HepG2 (cell line): ENCODE data around the gene VSIG2.

Experiments
- ATF7 ChIP-seq, 2 experiments: fragments of 450-650 bp in 1 of 2; sonication (generic) in 1 of 2; formaldehyde crosslinking in 1 of 2; IDR thresholded peaks; 2 replicates each; pipeline versions ENCODE4 v1.4.0 to v1.6.1; 2016 to 2020; ENCODE audit warnings: antibody characterized with exemption in 1 of 2, mild to moderate bottlenecking in 1 of 2, missing genetic modification reagents in 1 of 2
- HDAC6 ChIP-seq: fragments of 200-600 bp; sonication (generic); IDR thresholded peaks from 2 replicates; pipeline ENCODE4 v1.7.0; 2017; ENCODE audit warnings: mild to moderate bottlenecking, antibody characterized with exemption, low read length, low read depth
- KLF15 ChIP-seq: sonication (generic); formaldehyde crosslinking; IDR thresholded peaks from 2 replicates; pipeline ENCODE4 v1.8.1; 2023; ENCODE audit warnings: borderline replicate concordance, mild to moderate bottlenecking, inconsistent platforms, missing genetic modification reagents, mixed read lengths
- MYC ChIP-seq: sonication (generic); formaldehyde crosslinking; IDR thresholded peaks from 2 replicates; pipeline ENCODE4 v1.9.0; 2021; ENCODE audit warnings: missing genetic modification reagents, borderline replicate concordance
- POLR2A ChIP-seq, 2 experiments: IDR thresholded peaks; 2 replicates each; pipeline ENCODE4 v1.6.1; 2011; ENCODE audit warnings: low read depth in 2 of 2, low read length in 2 of 2, mild to moderate bottlenecking in 1 of 2, moderate library complexity in 1 of 2; ENCODE audit not compliant: insufficient read depth in 1 of 2
- SMC3 ChIP-seq: IDR thresholded peaks from 2 replicates; pipeline ENCODE4 v1.6.1; 2011; ENCODE audit warnings: low read length, improper control_type of control experiment
- TAF1 ChIP-seq: sonication (generic); formaldehyde crosslinking; IDR thresholded peaks from 2 replicates; pipeline ENCODE4 v1.4.0; 2020; ENCODE audit warnings: missing genetic modification reagents
- ZBTB21 ChIP-seq: sonication (generic); formaldehyde crosslinking; IDR thresholded peaks from 2 replicates; pipeline ENCODE4 v1.4.0; 2020; ENCODE audit warnings: missing genetic modification reagents
- TF ChIP-seq, protein P1 (sequence below), 2 experiments: sonication (generic) in 1 of 2; formaldehyde crosslinking in 1 of 2; IDR thresholded peaks; 2 replicates each; pipeline versions ENCODE4 v1.4.0 to v1.6.1; 2018 to 2020; ENCODE audit warnings: missing genetic modification reagents in 2 of 2, borderline replicate concordance in 1 of 2, low read depth in 1 of 2, mild to moderate bottlenecking in 1 of 2, missing biosample characterization in 1 of 2
- TF ChIP-seq, protein P2 (sequence below): sonication (generic); formaldehyde crosslinking; IDR thresholded peaks from 2 replicates; pipeline ENCODE4 v1.5.0; 2020; ENCODE audit warnings: mild to moderate bottlenecking, missing genetic modification reagents, moderate library complexity
- TF ChIP-seq, protein P3 (sequence below): sonication (generic); formaldehyde crosslinking; IDR thresholded peaks from 2 replicates; pipeline ENCODE4 v1.5.1; 2020; ENCODE audit warnings: missing genetic modification reagents, mild to moderate bottlenecking, borderline replicate concordance

DNA sequence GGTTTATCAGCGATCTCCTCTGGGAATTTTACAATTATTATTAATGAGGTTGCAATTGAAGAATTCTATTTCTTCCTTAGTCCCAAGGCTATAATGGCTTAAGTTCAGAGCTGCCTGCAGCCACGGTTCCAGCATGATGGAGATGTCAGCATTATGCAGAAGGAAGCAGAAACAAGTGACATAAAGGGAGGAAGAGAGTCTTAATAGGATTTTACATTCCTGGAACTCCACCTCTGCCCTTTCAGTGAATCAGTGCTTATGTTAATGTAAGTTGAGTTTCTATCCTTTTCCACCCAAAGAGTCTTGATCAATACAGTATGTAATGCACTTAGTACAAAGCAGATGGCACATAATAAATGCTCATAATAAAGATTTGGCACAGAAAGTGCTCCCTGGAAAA, 23.9 kb downstream of the VSIG2 start:
- TF ChIP-seq POLR2A (IDR thresholded peaks at IDR 0.05; ENCODE audit: insufficient read depth in 1 of 2, low read depth in 2 of 2, low read length in 2 of 2) = no peak
- TF ChIP-seq, protein P1, sequence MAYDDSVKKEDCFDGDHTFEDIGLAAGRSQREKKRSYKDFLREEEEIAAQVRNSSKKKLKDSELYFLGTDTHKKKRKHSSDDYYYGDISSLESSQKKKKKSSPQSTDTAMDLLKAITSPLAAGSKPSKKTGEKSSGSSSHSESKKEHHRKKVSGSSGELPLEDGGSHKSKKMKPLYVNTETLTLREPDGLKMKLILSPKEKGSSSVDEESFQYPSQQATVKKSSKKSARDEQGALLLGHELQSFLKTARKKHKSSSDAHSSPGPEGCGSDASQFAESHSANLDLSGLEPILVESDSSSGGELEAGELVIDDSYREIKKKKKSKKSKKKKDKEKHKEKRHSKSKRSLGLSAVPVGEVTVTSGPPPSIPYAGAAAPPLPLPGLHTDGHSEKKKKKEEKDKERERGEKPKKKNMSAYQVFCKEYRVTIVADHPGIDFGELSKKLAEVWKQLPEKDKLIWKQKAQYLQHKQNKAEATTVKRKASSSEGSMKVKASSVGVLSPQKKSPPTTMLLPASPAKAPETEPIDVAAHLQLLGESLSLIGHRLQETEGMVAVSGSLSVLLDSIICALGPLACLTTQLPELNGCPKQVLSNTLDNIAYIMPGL (CRISPR knock-in tag; IDR thresholded peaks at IDR 0.05; ENCODE audit: borderline replicate concordance in 1 of 2, low read depth in 1 of 2) = no peak
- TF ChIP-seq, protein P2, sequence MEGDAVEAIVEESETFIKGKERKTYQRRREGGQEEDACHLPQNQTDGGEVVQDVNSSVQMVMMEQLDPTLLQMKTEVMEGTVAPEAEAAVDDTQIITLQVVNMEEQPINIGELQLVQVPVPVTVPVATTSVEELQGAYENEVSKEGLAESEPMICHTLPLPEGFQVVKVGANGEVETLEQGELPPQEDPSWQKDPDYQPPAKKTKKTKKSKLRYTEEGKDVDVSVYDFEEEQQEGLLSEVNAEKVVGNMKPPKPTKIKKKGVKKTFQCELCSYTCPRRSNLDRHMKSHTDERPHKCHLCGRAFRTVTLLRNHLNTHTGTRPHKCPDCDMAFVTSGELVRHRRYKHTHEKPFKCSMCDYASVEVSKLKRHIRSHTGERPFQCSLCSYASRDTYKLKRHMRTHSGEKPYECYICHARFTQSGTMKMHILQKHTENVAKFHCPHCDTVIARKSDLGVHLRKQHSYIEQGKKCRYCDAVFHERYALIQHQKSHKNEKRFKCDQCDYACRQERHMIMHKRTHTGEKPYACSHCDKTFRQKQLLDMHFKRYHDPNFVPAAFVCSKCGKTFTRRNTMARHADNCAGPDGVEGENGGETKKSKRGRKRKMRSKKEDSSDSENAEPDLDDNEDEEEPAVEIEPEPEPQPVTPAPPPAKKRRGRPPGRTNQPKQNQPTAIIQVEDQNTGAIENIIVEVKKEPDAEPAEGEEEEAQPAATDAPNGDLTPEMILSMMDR (CRISPR knock-in tag) = no peak
- no peak for TF ChIP-seq MYC (CRISPR knock-in tag)
- TF ChIP-seq SMC3 = no peak
- no peak for TF ChIP-seq ZBTB21 (CRISPR knock-in tag)
- no peak for TF ChIP-seq HDAC6
- TF ChIP-seq, protein P3, sequence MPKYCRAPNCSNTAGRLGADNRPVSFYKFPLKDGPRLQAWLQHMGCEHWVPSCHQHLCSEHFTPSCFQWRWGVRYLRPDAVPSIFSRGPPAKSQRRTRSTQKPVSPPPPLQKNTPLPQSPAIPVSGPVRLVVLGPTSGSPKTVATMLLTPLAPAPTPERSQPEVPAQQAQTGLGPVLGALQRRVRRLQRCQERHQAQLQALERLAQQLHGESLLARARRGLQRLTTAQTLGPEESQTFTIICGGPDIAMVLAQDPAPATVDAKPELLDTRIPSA (CRISPR knock-in tag) = no peak
- TF ChIP-seq ATF7 (IDR thresholded peaks at IDR 0.05) = no peak
- TF ChIP-seq ATF7 (CRISPR knock-in tag; IDR thresholded peaks at IDR 0.05) = no peak
- no peak for TF ChIP-seq KLF15
- TF ChIP-seq TAF1 = no peak
